GM19239 (cell line): ENCODE results near the gene CAMTA1.

Experiments used
- DNase-seq: peaks from one replicate; pipeline ENCODE4 v3.0.0; 2011; ENCODE audit warnings: low spot score; ENCODE audit not compliant: insufficient read length
- FAIRE-seq: peaks from 2 replicates; lab custom pipeline; 2011; peaks lifted over from hg19 to GRCh38; lab: Jason Lieb, UNC

CAMTA1 gene

GRCh38 chr1:7087888-7088287 lies 302.6 kb downstream of the CAMTA1 start:
- FAIRE-seq = no peak
- DNase-seq = no peak

GRCh38 chr1:7089497-7089896 lies 304.2 kb downstream of the CAMTA1 start:
- no peak for FAIRE-seq

GRCh38 chr1:7093297-7093696 lies 308.0 kb downstream of the CAMTA1 start:
- FAIRE-seq = no peak
- DNase-seq = no peak

More at GRCh38 chr1:7089497-7089896, 304.2 kb downstream of the CAMTA1 start:
- DNase-seq = no peak

- FAIRE-seq (no peak), DNase-seq (no peak)
Measured at GRCh38 chr1:7094086-7094485, 308.8 kb downstream of the CAMTA1 start.

- no peak for FAIRE-seq
- no peak for DNase-seq
Measured at GRCh38 chr1:7094509-7094908, 309.3 kb downstream of the CAMTA1 start.

GRCh38 chr1:7095343-7095964 lies 310.2 kb downstream of the CAMTA1 start:
- DNase-seq = no peak
- FAIRE-seq = no peak

GRCh38 chr1:7097938-7098592 lies 312.8 kb downstream of the CAMTA1 start:
- FAIRE-seq (no peak), DNase-seq (no peak)

- FAIRE-seq (no peak), DNase-seq (no peak)
Measured at GRCh38 chr1:7098641-7099040, 313.4 kb downstream of the CAMTA1 start.

GRCh38 chr1:7100479-7100878 lies 315.2 kb downstream of the CAMTA1 start:
- DNase-seq (no peak), FAIRE-seq (no peak)

GRCh38 chr1:7101187-7101586 lies 315.9 kb downstream of the CAMTA1 start:
- DNase-seq (no peak), FAIRE-seq (no peak)

- no peak for DNase-seq
- FAIRE-seq = no peak
Measured at GRCh38 chr1:7103361-7103782, 318.1 kb downstream of the CAMTA1 start.

- no peak for DNase-seq
- no peak for FAIRE-seq
Measured at GRCh38 chr1:7103874-7104273, 318.6 kb downstream of the CAMTA1 start.

- DNase-seq (no peak), FAIRE-seq (no peak)
Measured at GRCh38 chr1:7104339-7104738, 319.1 kb downstream of the CAMTA1 start.

- no peak for DNase-seq
- no peak for FAIRE-seq
Measured at GRCh38 chr1:7105269-7105668, 320.0 kb downstream of the CAMTA1 start.

GRCh38 chr1:7106442-7107108 lies 321.3 kb downstream of the CAMTA1 start:
- FAIRE-seq (no peak), DNase-seq (no peak)

GRCh38 chr1:7107109-7107830 lies 322.0 kb downstream of the CAMTA1 start:
- FAIRE-seq (no peak), DNase-seq (no peak)

- FAIRE-seq (no peak), DNase-seq (peak; percentile 13)
Measured at GRCh38 chr1:7108251-7108650, 323.0 kb downstream of the CAMTA1 start.

GRCh38 chr1:7109901-7110300 lies 324.6 kb downstream of the CAMTA1 start:
- no peak for FAIRE-seq
- DNase-seq = no peak

- FAIRE-seq (no peak), DNase-seq (no peak)
Measured at GRCh38 chr1:7110321-7110720, 325.1 kb downstream of the CAMTA1 start.

GRCh38 chr1:7111853-7112252 lies 326.6 kb downstream of the CAMTA1 start:
- no peak for DNase-seq
- no peak for FAIRE-seq

- FAIRE-seq = no peak
- DNase-seq = no peak
Measured at GRCh38 chr1:7113136-7113535, 327.9 kb downstream of the CAMTA1 start.
